GM21526 (cell line): ENCODE results near the gene RNF13.
"Not testable (repeated sequence)": the region's sequence is repeated elsewhere in the genome, so short reads cannot be mapped to it uniquely, and the experiment has no call there.

ENCODE experiments used
- ATAC-seq: cut with Tn5 transposase; IDR thresholded peaks from one replicate; pipeline ENCODE4 v1.9.1; 2021; ENCODE audit warnings: moderate library complexity; ENCODE audit not compliant: unreplicated experiment, low FRiP score

RNF13 gene

GRCh38 chr3:149942409-149942808 lies 129.4 kb downstream of the RNF13 start:
- ATAC-seq: no peak

GRCh38 chr3:149943966-149944365 lies 131.0 kb downstream of the RNF13 start:
- not testable (repeated sequence) for ATAC-seq

GRCh38 chr3:149947231-149947630 lies 134.2 kb downstream of the RNF13 start:
- no peak for ATAC-seq

- no peak for ATAC-seq
Measured at GRCh38 chr3:149949181-149949580, 136.2 kb downstream of the RNF13 start.

GRCh38 chr3:149954812-149955211 lies 141.8 kb downstream of the RNF13 start:
- ATAC-seq: no peak

GRCh38 chr3:149955449-149955848 lies 142.4 kb downstream of the RNF13 start:
- ATAC-seq: no peak

GRCh38 chr3:149957361-149958125 lies 144.5 kb downstream of the RNF13 start:
- ATAC-seq: no peak

GRCh38 chr3:149958171-149958796 lies 145.3 kb downstream of the RNF13 start:
- no peak for ATAC-seq

- ATAC-seq: no peak
Measured at GRCh38 chr3:149959443-149959842, 146.4 kb downstream of the RNF13 start.

- no peak for ATAC-seq
Measured at GRCh38 chr3:149963485-149963884, 150.5 kb downstream of the RNF13 start.

GRCh38 chr3:149964291-149964690 lies 151.3 kb downstream of the RNF13 start:
- ATAC-seq: no peak

GRCh38 chr3:149965278-149965677 lies 152.3 kb downstream of the RNF13 start:
- ATAC-seq: no peak

- no peak for ATAC-seq
Measured at GRCh38 chr3:149967086-149967685, 154.2 kb downstream of the RNF13 start.

GRCh38 chr3:149968216-149968615 lies 155.2 kb downstream of the RNF13 start:
- ATAC-seq: no peak

GRCh38 chr3:149969110-149969939 lies 156.3 kb downstream of the RNF13 start:
- ATAC-seq: no peak

- ATAC-seq: peak; percentile 70
Measured at GRCh38 chr3:149969940-149970715, 157.1 kb downstream of the RNF13 start.

- peak; percentile 35 for ATAC-seq
Measured at GRCh38 chr3:149970716-149971402, 157.8 kb downstream of the RNF13 start, which contains the start of gene PFN2. PFN2 (minus strand) TSS chr3:149970895; CDS start chr3:149970856, 39 bp downstream.

GRCh38 chr3:149971403-149972075 lies 158.5 kb downstream of the RNF13 start:
- peak; percentile 6 for ATAC-seq

GRCh38 chr3:149975919-149976318 lies 162.9 kb downstream of the RNF13 start:
- ATAC-seq: no peak
